HepG2 (cell line): Measurements from ENCODE around the gene MT4. TPM values are rescaled to one million over a fixed set of nuclear protein-coding genes. Genes with fewer than 3 reads are reported as not detected.

Source experiments
- E2F5 ChIP-seq: sonication (generic); formaldehyde crosslinking; conservative IDR thresholded peaks from 2 replicates; pipeline ENCODE4 v1.4.0; 2020; ENCODE audit warnings: missing genetic modification reagents
- HNRNPLL ChIP-seq: fragments of 200-400 bp; formaldehyde crosslinking; IDR thresholded peaks from 2 replicates; pipeline ENCODE4 v1.6.1; 2017; ENCODE audit warnings: mild to moderate bottlenecking, low read depth, low read length; ENCODE audit not compliant: poor library complexity, severe bottlenecking
- HOXA9 ChIP-seq: sonication (generic); formaldehyde crosslinking; IDR thresholded peaks from 2 replicates; pipeline ENCODE4 v1.8.1; 2022; ENCODE audit warnings: missing genetic modification reagents, mild to moderate bottlenecking, moderate library complexity, borderline replicate concordance
- KDM4B ChIP-seq: sonication (generic); formaldehyde crosslinking; IDR thresholded peaks from 2 replicates; pipeline ENCODE4 v1.4.0; 2020; ENCODE audit warnings: missing genetic modification reagents
- NR3C1 ChIP-seq: sonication (generic); formaldehyde crosslinking; IDR thresholded peaks from 2 replicates; pipeline ENCODE4 v1.4.0; 2020; ENCODE audit warnings: missing genetic modification reagents
- POLR2A ChIP-seq, 2 experiments: IDR thresholded peaks; 2 replicates each; pipeline ENCODE4 v1.6.1; 2011; ENCODE audit warnings: low read depth in 2 of 2, low read length in 2 of 2, mild to moderate bottlenecking in 1 of 2, moderate library complexity in 1 of 2; ENCODE audit not compliant: insufficient read depth in 1 of 2
- PRDM10 ChIP-seq: sonication (generic); formaldehyde crosslinking; IDR thresholded peaks from 2 replicates; pipeline ENCODE4 v1.4.0; 2020; ENCODE audit warnings: low read depth, missing genetic modification reagents
- SMC3 ChIP-seq: IDR thresholded peaks from 2 replicates; pipeline ENCODE4 v1.6.1; 2011; ENCODE audit warnings: low read length, improper control_type of control experiment
- STAG1 ChIP-seq: sonication (generic); formaldehyde crosslinking; IDR thresholded peaks from 2 replicates; pipeline ENCODE4 v1.4.0; 2020; ENCODE audit warnings: missing genetic modification reagents
- THAP8 ChIP-seq: sonication (generic); formaldehyde crosslinking; IDR thresholded peaks from 2 replicates; pipeline ENCODE4 v1.5.1; 2020; ENCODE audit warnings: missing genetic modification reagents, mild to moderate bottlenecking, borderline replicate concordance
- ZMYM2 ChIP-seq: sonication (generic); formaldehyde crosslinking; IDR thresholded peaks from 2 replicates; pipeline ENCODE4 v1.8.0; 2022; ENCODE audit warnings: mild to moderate bottlenecking, missing genetic modification reagents
- ZMYM4 ChIP-seq: sonication (generic); formaldehyde crosslinking; IDR thresholded peaks from 2 replicates; pipeline ENCODE4 v1.8.1; 2023; ENCODE audit warnings: mild to moderate bottlenecking, missing genetic modification reagents
- ZNF432 ChIP-seq: sonication (generic); formaldehyde crosslinking; IDR thresholded peaks from 2 replicates; pipeline ENCODE4 v1.5.0; 2020; ENCODE audit warnings: missing genetic modification reagents, mild to moderate bottlenecking, borderline replicate concordance
- ZNF569 ChIP-seq: sonication (generic); formaldehyde crosslinking; IDR thresholded peaks from 2 replicates; pipeline ENCODE4 v1.5.0; 2020; ENCODE audit warnings: mild to moderate bottlenecking, missing genetic modification reagents, moderate library complexity, borderline replicate concordance
- ZNF678 ChIP-seq: sonication (generic); formaldehyde crosslinking; IDR thresholded peaks from 2 replicates; pipeline ENCODE4 v1.4.0; 2020; ENCODE audit warnings: mild to moderate bottlenecking, missing genetic modification reagents
- ZNF709 ChIP-seq: sonication (generic); formaldehyde crosslinking; IDR thresholded peaks from 2 replicates; pipeline ENCODE4 v1.5.0; 2020; ENCODE audit warnings: mild to moderate bottlenecking, missing genetic modification reagents
- ZNF749 ChIP-seq: sonication (generic); formaldehyde crosslinking; IDR thresholded peaks from 2 replicates; pipeline ENCODE4 v1.8.0; 2022; ENCODE audit warnings: mild to moderate bottlenecking, missing genetic modification reagents, moderate library complexity, borderline replicate concordance
- ZNF766 ChIP-seq: sonication (generic); formaldehyde crosslinking; IDR thresholded peaks from 2 replicates; pipeline ENCODE4 v1.5.0; 2020; ENCODE audit warnings: missing genetic modification reagents, borderline replicate concordance
- ZNF772 ChIP-seq: sonication (generic); formaldehyde crosslinking; IDR thresholded peaks from 2 replicates; pipeline ENCODE4 v1.5.0; 2020; ENCODE audit warnings: mild to moderate bottlenecking, missing genetic modification reagents
- polyA plus RNA-seq, 8 experiments: library from polyadenylated mRNA; depleted of rRNA in 3 of 8; stranded (reverse) in 7 of 8; unstranded in 1 of 8; fragments of >200 nt; fragmentation: Illumina TruSeq in 4 of 8; extraction: Trizol in 4 of 8; gene quantifications; 2 replicates each; pipeline versions ENCODE4 v1.2.1 to v1.2.3, GENCODE V29; 2011 to 2016; ENCODE audit warnings: low read depth in 4 of 8, missing spikeins in 1 of 8, mixed read lengths in 1 of 8; ENCODE audit not compliant: insufficient read depth in 1 of 8
- total RNA-seq, 5 experiments: library from RNA; depleted of rRNA; stranded (reverse); fragments of >200 nt; fragmentation: Illumina TruSeq; extraction: Trizol; gene quantifications; 2 replicates each; pipeline ENCODE4 v1.2.3, GENCODE V29; 2016; ENCODE audit warnings: low read depth in 1 of 5
- TF ChIP-seq, protein P1 (sequence below): sonication (generic); formaldehyde crosslinking; IDR thresholded peaks from 2 replicates; pipeline ENCODE4 v1.5.0; 2020; ENCODE audit warnings: mild to moderate bottlenecking, missing genetic modification reagents
- TF ChIP-seq, protein P2 (sequence below): sonication (generic); formaldehyde crosslinking; IDR thresholded peaks from 2 replicates; pipeline ENCODE4 v1.9.0; 2021; ENCODE audit warnings: missing genetic modification reagents, borderline replicate concordance

MT4 gene
- total and polyA plus RNA-seq, 2 of the 13 experiments (the other 11 are each of a cell fraction or from before 2014, with no cell fraction given): not detected

DNA sequence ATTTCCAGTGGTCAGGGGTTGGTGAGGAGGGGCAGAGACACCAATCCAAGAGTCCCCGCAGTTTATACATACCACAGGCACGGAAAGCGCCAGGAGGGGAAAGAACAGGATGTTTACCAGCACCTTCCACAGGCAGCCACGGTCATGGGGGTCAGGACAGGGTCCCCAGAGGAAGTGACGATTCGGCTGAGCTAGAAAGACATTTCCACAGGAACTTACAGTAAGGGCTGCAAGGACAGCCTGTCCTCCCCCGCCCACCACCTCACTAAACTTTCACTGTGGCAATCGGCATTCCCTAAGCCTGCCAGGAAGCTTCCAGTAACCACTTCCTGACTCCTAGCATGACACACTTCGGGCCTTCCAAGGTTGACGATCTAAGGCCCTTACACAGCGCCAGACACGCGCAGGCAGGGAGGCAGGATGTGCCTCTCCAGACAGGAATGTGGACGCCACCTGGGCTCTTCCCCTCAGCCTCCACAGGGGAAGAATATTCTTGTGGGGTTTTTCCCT is 42.3 kb downstream of the MT4 start (continued):
- TF ChIP-seq HNRNPLL (no peak), NR3C1 (CRISPR knock-in tag) (no peak), ZNF569 (CRISPR knock-in tag) (0 out of 2 replicates have a peak, but pooled peaks have one; percentile 37), E2F5 (CRISPR knock-in tag) (no peak), ZNF709 (CRISPR knock-in tag) (peak; percentile 29; the same call in 1 of the 2 replicates), ZMYM4 (peak; percentile 62; the same call in 1 of the 2 replicates), ZNF766 (CRISPR knock-in tag) (0 out of 2 replicates have a peak, but pooled peaks have one; percentile 22), ZNF749 (no peak), THAP8 (CRISPR knock-in tag) (no peak), KDM4B (CRISPR knock-in tag) (peak; percentile 64; the same call in 1 of the 2 replicates), POLR2A (IDR thresholded peaks at IDR 0.05; ENCODE audit: insufficient read depth in 1 of 2, low read depth in 2 of 2, low read length in 2 of 2) (peak; percentile 84; a peak in 3 of 4 replicates), PRDM10 (CRISPR knock-in tag) (peak; percentile 85), ZNF772 (CRISPR knock-in tag) (peak; percentile 77; the same call in 1 of the 2 replicates), STAG1 (CRISPR knock-in tag) (0 out of 2 replicates have a peak, but pooled peaks have one; percentile 2), ZNF678 (CRISPR knock-in tag) (0 out of 2 replicates have a peak, but pooled peaks have one; percentile 18), SMC3 (peak; percentile 0; the same call in 1 of the 2 replicates), ZNF432 (no peak), HOXA9 (no peak), ZMYM2 (CRISPR knock-in tag) (peak; percentile 51; the same call in 1 of the 2 replicates)
- TF ChIP-seq, protein P1, sequence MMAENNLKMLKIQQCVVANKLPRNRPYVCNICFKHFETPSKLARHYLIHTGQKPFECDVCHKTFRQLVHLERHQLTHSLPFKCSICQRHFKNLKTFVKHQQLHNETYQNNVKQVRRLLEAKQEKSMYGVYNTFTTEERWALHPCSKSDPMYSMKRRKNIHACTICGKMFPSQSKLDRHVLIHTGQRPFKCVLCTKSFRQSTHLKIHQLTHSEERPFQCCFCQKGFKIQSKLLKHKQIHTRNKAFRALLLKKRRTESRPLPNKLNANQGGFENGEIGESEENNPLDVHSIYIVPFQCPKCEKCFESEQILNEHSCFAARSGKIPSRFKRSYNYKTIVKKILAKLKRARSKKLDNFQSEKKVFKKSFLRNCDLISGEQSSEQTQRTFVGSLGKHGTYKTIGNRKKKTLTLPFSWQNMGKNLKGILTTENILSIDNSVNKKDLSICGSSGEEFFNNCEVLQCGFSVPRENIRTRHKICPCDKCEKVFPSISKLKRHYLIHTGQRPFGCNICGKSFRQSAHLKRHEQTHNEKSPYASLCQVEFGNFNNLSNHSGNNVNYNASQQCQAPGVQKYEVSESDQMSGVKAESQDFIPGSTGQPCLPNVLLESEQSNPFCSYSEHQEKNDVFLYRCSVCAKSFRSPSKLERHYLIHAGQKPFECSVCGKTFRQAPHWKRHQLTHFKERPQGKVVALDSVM (CRISPR knock-in tag): no peak
- TF ChIP-seq, protein P2, sequence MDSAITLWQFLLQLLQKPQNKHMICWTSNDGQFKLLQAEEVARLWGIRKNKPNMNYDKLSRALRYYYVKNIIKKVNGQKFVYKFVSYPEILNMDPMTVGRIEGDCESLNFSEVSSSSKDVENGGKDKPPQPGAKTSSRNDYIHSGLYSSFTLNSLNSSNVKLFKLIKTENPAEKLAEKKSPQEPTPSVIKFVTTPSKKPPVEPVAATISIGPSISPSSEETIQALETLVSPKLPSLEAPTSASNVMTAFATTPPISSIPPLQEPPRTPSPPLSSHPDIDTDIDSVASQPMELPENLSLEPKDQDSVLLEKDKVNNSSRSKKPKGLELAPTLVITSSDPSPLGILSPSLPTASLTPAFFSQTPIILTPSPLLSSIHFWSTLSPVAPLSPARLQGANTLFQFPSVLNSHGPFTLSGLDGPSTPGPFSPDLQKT (CRISPR knock-in tag): no peak; the same call in 1 of the 2 replicates
